Epithelial cell of proximal tubule (primary cell): Measurements from ENCODE around the gene RICTOR. TPM values are rescaled to one million over a fixed set of nuclear protein-coding genes. Genes with fewer than 3 reads are reported as not detected.
"Not testable (repeated sequence)": the region's sequence is repeated elsewhere in the genome, so short reads cannot be mapped to it uniquely, and the experiment has no call there.

Experiments used
- DNase-seq: peaks from one replicate; pipeline ENCODE4 v3.0.0-alpha.2; 2011; ENCODE audit warnings: low read depth
- H3K4me3 ChIP-seq: 2 replicates; pipeline ENCODE4 v1.5.1; 2011; ENCODE audit warnings: low read depth, mild to moderate bottlenecking, low read length
- total RNA-seq: library from RNA; depleted of rRNA; stranded (reverse); fragments of >200 nt; gene quantifications from 2 replicates; pipeline ENCODE4 v1.2.3, GENCODE V29; 2015
- TF ChIP-seq, protein P1 (sequence below): conservative IDR thresholded peaks from 2 replicates; pipeline ENCODE4 v1.5.1; 2012; ENCODE audit warnings: low read depth, mild to moderate bottlenecking, low read length

Gene RICTOR
- total RNA-seq, 1 donor from 2014 or later, result 13.8 TPM

DNA sequence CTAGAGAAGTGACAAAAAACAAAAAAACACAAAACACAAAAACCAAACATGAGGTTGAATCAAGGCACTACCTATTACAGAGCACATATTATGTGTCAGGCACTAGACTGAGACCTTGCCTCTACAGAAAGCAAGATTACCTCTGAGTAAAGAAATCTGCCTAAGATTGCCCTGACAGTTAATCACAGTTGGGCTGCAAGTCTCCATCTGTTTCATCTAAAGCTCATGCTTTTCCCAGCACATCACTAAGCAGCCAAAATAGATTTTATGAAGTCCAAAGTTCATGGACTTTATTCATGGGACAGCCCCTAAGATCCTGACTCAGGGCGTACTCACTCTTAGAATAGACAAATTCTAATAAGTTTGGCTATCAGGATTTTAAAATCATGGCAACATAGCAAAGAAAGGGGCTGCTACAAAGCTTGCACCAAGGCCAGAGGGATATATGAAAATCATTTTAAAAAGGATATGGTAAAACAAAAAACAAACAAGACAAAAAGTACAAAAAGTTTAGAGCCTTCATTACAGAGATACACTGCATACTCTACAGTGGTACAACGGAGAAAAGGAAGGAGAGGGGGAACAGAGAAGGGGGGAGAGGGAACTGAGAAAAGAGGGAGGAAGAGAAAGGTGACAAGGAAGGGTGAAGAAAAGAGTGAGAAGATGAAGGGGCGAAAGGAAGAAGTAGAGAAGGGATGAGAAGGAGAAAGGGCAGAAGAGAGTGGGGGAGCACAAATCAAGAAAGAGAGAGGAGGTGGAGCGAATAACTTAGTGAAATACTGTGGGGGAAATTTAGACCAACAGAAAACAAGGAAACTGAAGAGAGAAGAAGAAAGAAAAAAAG lies 58.2 kb downstream of the RICTOR start:
- peak; percentile 37 for DNase-seq
- no peak overlapping the region for H3K4me3 ChIP-seq

GRCh38 chr5:39014561-39014960 lies 59.6 kb downstream of the RICTOR start:
- H3K4me3 ChIP-seq, result no peak overlapping the region
- DNase-seq, result peak; percentile 64
- TF ChIP-seq, protein P1, sequence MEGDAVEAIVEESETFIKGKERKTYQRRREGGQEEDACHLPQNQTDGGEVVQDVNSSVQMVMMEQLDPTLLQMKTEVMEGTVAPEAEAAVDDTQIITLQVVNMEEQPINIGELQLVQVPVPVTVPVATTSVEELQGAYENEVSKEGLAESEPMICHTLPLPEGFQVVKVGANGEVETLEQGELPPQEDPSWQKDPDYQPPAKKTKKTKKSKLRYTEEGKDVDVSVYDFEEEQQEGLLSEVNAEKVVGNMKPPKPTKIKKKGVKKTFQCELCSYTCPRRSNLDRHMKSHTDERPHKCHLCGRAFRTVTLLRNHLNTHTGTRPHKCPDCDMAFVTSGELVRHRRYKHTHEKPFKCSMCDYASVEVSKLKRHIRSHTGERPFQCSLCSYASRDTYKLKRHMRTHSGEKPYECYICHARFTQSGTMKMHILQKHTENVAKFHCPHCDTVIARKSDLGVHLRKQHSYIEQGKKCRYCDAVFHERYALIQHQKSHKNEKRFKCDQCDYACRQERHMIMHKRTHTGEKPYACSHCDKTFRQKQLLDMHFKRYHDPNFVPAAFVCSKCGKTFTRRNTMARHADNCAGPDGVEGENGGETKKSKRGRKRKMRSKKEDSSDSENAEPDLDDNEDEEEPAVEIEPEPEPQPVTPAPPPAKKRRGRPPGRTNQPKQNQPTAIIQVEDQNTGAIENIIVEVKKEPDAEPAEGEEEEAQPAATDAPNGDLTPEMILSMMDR, result no peak

More for the DNA sequence above, 58.2 kb downstream of the RICTOR start:
- TF ChIP-seq, protein P1, result no peak

DNA sequence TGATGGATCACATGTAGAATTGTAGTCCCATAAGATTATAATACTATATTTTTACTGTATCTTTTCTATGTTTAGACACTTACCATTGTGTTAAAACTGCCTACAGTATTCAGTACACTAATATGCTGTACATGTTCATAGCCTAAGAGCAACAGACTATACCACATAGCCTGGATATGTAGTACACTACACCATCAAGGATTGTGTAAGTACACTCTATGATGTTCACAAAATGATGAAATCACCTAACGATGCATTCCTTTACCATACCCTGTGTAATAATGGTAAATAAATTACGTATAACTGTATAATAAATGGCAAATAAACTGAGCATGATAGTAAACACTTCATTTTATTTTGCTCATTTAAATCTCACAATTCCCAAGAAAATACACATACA lies 60.3 kb downstream of the RICTOR start:
- TF ChIP-seq, protein P1, result no peak
- no peak for DNase-seq
- H3K4me3 ChIP-seq, result no peak overlapping the region

GRCh38 chr5:39010958-39011357 lies 63.2 kb downstream of the RICTOR start:
- DNase-seq, H3K4me3 ChIP-seq: not testable (repeated sequence)

GRCh38 chr5:39009981-39010380 lies 64.2 kb downstream of the RICTOR start:
- no peak overlapping the region for H3K4me3 ChIP-seq
- TF ChIP-seq, protein P1, result no peak
- DNase-seq, result no peak

- no peak for DNase-seq
- TF ChIP-seq, protein P1, result no peak
- H3K4me3 ChIP-seq, result no peak overlapping the region
Measured at GRCh38 chr5:39009280-39009679, 64.9 kb downstream of the RICTOR start.

DNA sequence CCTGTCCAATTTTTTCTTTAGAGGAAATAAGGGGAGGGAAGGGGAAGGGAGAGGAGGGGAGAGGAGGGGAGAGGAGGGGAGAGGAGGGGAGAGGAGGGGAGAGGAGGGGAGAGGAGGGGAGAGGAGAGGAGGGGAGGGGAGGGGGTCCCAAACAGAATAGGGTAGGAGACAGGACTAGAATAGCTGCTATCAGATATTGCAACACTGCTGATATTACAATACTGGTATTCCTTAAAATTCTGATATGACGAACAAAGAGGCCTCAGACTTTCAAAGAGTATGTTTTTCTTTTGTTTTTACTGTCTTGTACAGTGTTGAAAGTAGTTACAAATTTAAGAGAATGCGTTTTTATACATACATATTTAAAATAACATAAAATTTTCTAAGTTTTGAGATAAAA lies 67.5 kb downstream of the RICTOR start:
- H3K4me3 ChIP-seq, result no peak overlapping the region
- DNase-seq, result no peak
- TF ChIP-seq, protein P1, result no peak
